Body of pancreas (tissue), 4 donors: ENCODE data around the gene VWA8.

Experiments used
- CTCF ChIP-seq, 7 experiments: fragments of 450-650 bp in 4 of 7; fragments of 200-600 bp in 3 of 7; sonication (generic) in 3 of 7; IDR thresholded peaks; one replicate each; pipeline ENCODE4 v1.5.1; 2016 to 2019; ENCODE audit warnings: antibody characterized with exemption in 7 of 7
- POLR2A ChIP-seq, 3 donors: fragments of 450-650 bp; IDR thresholded peaks; one replicate each; pipeline ENCODE4 v1.6.1; 2016; ENCODE audit warnings: antibody characterized with exemption in 3 of 3, mild to moderate bottlenecking in 2 of 3

GRCh38 chr13:41905600-41906254, 55.2 kb downstream of the VWA8 start:
- TF ChIP-seq POLR2A (IDR thresholded peaks at IDR 0.05): no peak
- TF ChIP-seq CTCF (IDR thresholded peaks at IDR 0.05): peak; percentile 8 to 53 (median 46)
